SKM-1 treated with dmso at 0.1 percent for 144 hours (cell line): ENCODE data around the gene LCN6.
"Not testable (repeated sequence)": the region's sequence is repeated elsewhere in the genome, so short reads cannot be mapped to it uniquely, and the experiment has no call there.

ENCODE experiments used
- DNase-seq: peaks from one replicate; lab custom pipeline; 2025; ENCODE audit not compliant: unreplicated experiment; lab: John Stamatoyannopoulos, UW

LCN6 gene

DNA sequence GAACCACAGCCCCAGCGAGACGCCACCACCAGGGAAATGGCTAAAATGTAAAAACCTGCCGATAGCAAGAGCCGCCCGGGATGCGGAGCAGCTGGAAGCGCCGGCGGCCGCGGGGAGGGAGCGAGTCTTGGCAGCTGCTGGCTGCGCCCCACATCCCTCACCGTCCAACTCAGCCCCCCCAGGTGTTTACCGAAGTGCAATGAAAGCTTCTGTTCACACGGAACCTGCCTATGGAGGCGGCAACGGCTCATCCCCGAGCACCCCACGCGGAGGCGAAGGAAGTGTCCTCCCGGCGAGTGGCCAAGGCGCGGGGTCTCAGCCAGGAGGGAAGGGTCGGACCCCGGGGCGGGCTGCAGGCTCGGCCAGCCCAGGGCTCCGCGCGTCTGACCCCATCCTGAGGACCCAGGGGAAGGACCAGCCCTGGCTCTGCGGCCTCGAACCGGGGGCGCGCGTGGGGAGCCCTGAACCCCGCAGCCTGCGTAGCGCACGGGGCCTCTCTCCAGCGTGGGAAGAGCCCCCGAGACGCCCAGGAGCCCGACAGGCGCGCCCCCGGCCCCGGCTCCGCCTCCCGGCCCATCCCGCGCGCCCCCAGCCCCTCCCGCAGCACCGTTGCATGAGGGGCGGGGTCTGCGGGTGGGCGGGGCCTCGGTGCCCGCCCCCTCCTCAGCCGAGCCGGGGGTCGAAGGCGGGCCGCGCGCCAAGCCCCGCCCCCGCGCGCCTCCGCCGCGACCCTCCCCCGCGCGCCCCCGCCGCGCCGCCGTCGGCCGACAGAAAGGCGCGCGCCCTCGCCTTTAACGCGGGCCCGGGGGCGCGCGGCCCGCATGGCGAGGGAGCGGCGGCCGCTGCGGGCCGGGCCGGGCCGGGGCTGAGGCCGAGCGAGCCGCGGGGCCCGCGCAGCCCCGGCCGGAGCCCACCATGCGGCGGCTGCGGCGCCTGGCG is 36.3 kb downstream of the LCN6 start, which contains the start of gene DIPK1B:
Gene DIPK1B (plus strand): TSS at position 822 of the 939 bp plus-strand sequence. CDS start 94 bp downstream, at position 916.
- DNase-seq, result no peak

DNA sequence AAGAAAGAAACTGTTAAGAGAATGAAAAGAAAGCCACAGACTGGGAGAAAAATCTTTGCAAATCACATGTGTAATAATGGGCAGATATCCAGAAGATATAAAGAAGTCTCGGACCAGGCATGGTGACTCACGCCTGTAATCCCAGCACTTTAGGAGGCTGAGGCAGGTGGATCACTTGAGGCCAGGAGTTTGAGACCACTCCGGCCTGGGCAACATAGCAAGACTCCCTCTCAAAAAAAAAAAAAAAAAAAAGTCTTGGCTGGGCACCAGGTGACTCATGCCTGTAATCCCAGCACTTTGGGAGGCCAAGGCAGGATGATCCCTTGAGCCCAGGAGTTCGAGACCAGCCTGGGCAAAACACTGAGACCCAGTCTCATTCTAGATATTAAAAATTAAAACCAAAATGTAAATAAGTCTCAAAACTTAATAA is 37.1 kb downstream of the LCN6 start:
- DNase-seq, result not testable (repeated sequence)

DNA sequence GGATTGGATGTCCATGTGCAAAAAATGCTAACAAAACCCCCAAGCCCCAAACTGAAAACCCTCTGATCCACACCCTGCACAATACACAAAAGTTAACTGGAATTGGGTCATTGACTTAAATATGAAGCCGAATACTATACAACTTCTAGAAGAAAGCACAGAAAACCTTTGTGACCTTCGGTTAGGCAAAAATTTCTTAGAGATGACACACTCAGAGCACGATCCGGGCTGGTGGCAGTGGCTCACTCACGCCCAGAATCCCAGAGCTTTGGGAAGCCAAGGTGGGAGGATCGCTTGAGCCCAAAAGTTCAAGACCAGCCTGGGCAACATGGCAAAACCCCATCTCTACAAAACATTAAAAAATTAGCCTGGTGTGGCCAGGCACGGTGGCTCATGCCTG is 37.8 kb downstream of the LCN6 start:
- DNase-seq, result no peak

DNA sequence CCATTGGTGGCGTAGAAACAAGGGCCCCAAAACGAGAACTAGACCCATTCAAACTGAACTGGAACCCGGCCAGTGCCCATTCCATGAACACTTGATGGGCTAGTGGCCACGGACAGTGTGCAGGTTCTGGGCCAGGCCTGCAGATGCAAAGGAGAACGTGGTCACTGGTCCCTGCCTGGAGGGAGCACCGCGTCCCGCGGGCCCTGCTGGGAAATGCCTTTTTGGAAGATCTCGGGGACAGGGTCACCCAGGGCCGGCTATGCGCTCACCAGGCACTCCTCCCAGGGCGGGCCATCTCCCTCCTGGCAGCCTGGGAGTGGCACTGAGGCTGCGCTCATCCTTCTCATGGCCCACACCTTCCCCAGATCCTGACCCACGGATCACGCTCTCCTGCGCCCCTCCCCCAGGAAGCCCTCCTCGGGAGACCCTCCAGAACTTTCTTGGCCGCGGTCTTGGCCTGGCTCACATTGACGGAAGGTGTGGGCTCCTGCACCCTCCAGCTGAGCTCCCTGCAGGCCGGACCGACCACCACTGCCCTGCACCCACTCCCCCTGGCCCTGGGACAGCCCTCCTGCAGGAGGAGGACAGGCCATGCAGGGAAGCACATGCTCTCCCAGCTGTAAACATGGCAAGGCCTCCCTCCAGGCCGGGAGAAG is 38.7 kb downstream of the LCN6 start:
- no peak for DNase-seq

DNA sequence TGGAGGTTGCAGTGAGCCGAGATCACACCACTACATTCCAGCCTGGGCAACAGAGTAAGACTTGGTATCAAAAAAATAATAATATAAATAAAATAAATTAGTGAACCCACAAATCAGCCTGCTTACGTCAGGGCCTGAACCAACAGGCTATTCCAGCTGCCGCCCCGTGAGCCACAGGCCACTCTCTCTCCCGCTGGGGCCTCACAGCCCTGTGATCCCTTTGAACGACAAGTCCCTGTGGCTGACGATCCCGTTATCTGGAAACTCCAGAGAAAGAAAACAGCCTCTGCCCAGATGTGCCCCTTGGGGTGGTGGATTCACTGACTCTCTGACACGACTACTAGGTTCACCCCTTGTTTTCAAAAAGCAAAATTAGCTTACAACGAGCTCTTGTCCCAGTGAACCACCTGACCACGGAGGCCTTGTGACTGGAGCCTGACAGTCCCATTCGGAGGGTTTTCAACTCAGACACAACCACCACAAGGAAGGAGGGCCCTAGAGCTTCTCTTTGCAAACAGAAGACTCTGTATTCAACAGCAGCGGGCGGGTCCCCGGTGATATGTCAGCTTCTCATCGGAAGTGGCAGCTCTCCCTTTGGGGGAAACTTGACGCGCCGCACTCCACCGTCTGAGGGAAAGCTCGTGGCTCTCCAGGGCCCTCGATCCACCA is 40.3 kb downstream of the LCN6 start:
- no peak for DNase-seq

DNA sequence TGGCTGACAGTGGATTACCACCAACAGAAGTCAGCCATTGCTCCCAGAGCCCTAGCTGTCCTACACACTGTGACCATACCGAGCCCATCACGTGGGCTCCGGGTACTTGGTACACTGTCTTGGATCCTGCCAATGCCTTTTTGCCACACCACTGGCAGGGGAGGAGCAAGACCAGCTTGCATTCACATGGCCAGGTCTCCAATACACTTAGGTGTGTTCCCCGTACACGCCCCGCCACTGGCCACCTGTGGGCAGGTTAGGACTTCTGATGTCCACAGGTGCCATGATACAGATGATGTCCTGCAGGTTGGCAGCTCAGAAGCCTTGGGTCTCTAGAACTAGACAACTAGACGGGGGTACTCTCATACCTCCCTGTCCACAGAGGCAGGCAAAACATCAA is 41.3 kb downstream of the LCN6 start:
- no peak for DNase-seq

DNA sequence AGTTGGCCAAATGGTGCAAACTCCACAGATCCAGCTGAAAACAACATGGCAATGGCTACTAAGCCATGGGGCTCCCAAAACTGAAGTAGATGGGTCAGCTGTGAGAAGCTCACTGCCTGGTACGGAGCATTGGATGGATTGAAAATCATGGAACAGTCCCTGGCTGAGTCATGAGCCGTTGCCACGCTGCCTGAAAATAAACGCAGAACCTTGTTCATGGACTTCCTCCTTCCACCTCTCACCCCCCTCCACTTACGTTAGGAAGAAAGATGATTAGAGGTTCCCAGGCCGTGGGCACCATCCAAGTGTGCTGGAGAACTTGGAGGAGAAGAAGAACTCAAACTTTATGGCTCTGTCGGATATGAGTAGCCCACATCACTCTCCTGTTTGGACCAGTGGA is 42.8 kb downstream of the LCN6 start:
- DNase-seq, result peak; percentile 60

DNA sequence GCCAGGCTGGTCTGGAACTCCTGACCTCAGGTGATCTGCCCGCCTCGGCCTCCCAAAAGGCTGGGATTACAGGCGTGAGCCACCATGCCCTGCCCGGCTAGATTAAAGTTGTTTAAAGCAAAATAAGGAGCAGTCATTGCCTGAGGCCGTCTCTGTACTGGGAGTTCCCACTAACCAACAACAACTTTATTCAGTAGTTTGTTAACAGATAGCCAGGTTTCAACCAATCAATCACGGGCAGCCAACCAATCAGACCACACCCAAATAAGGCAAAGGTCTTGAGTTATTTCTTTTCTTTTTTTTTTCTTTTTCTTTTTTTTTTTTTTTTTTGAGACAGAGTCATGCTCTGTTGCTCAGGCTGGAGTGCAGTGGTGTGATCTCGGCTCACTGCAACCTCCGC is 43.6 kb downstream of the LCN6 start:
- not testable (repeated sequence) for DNase-seq

DNA sequence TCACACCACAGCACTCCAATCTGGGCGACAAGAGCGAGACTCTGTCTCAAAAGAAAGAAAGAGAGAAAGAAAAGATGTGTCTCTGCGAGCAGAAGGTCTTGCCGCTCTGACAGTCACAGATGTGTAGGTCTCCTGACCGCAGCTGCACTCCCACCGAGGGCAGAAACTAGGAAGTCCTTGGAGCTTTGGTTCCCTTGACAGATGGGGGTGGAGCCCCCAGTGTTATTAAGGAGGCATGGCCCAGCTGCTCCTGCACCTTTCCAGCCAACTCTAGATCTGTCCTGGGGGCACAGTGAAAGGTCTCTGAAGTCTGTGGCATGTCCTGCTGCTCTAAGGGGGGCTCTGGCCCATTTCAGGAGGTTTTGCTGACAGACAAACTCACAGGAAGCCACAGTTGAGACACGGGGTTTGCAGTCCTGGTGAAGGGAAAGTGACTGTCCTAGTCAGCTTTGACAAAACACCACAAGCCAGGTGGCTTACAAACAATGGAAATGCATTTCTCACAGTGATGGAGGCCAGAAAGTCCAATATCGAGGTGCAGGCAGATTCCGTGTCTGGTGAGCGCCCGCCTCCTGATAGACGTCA is 45.0 kb downstream of the LCN6 start:
- DNase-seq, result peak; percentile 69

DNA sequence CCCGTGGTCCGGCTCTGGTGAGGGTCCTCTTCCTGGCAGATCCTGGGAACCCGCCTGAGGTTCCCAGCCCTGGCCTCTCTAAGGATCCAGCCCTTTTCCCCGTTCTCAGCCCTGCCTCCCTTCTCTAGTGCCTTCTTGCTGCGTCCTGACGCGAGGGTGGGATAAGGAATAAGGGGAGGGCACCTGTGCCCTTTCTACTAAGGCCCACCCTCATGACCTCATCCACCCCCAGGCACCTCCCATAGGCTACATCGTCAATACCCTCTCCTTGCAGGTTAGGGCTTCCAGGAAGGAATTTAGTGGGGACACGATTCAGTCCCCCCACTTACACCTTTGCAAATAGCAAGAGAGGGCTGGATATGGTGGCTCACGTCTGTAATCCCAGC is 46.7 kb downstream of the LCN6 start:
- DNase-seq, result no peak

DNA sequence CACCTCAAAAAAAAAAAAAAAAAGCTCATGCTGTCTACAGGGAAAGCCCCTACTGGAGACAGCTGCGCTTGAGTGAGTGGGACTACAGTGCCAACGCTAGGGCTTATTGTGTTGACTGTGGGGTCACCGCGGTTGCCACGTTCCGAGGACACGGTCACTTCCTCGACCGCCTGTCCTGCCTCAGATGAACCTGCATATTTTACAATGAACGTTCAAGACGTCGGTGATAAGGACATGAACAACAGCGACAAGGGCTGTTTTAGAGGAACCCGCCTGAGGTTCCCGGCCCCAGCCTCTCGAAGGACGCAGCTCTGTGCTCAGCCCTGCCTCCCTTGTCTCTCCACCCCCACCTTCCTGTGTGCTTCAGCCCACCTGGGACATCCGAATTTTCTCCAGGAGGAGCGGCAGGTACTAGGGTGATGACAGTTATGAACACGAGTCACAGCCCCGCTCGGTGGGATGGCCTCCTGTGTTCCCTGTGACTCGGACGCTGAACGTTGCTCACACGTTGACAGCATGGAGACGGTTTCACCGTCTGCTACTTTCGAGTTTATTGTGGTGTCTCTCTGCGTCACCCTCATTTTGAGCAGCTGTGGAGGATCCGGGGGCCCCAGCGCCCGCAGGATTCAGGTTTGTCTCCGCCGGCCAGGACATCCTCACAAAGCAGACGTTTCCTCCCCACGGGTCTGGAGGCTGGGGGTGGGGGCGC is 47.2 kb downstream of the LCN6 start:
- no peak for DNase-seq

DNA sequence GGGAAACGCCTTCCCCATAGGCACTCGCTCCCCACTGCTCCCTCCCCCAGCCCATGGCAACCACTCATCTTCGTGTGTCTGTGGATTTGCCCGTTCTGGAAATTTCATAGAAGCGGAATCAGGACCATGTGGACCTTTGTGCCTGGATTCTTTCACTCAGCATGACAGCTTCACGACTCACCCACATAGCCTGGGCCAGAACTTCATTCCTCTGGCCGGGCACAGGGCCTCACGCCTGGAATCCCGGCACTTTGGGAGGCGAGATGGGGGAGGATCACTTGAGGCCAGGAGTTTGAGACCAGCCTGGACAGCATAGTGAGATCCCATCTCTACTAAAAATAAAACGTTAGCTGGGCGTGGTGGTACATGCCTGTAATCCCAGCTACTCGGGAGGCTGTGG is 48.0 kb downstream of the LCN6 start:
- no peak for DNase-seq

DNA sequence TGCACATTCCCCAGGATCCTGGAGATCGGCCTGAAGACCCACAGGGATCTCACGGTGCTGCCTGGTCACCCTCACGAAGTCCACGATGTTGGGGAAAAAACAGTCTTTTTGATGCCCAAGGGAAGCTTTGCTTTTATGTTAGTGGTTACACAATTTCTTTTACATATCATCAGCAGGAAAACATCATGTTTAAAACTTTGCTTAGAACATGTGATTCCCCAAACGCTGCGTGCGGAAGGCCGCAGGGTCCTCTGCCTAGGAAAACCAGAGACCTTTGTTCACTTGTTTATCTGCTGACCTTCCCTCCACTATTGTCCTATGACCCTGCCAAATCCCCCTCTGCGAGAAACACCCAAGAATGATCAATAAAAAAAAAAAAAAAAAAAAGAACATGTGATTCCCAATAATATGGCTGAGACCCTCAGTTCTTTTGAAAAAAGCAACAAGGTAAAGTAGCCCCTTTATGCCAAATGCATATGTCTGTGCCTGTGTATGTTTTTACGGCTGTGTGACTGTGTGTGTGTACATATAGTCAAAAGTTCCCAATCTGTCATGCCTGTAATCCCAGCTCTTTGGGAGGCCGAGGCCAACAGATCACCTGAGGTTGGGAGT is 49.6 kb downstream of the LCN6 start:
- no peak for DNase-seq

DNA sequence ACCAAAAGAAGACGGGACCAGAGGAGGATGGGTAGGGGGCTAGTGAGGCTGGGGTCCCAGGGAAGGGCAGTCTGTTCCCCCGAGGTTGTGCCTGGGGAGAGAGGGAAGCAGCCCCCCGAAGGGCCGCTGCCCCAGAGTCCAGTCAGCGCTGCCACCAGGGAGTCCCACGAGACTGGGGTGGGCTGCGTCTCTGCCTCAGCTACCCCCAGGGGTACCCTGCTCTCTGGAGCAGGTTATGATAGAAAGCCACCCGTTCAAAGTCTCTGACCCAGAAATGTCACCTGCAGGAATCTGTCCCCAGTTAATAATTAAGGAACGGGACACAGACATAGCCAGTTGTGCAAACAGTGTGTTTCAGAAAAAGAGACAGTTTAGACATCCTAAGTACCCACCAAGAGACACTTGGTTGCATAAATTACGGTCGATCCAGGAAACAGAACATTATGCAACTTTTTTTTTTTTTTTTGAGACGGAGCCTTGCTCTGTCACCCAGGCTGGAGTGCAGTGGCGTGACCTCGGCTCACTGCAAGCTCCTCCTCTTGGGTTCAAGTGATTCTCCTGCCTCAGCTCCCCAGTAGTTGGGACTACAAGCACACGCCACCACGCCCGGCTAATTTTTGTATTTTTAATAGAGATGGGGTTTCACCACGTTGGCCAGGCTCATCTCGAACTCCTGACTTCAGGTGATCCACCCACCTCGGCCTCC is 50.4 kb downstream of the LCN6 start:
- DNase-seq, result peak; percentile 86

DNA sequence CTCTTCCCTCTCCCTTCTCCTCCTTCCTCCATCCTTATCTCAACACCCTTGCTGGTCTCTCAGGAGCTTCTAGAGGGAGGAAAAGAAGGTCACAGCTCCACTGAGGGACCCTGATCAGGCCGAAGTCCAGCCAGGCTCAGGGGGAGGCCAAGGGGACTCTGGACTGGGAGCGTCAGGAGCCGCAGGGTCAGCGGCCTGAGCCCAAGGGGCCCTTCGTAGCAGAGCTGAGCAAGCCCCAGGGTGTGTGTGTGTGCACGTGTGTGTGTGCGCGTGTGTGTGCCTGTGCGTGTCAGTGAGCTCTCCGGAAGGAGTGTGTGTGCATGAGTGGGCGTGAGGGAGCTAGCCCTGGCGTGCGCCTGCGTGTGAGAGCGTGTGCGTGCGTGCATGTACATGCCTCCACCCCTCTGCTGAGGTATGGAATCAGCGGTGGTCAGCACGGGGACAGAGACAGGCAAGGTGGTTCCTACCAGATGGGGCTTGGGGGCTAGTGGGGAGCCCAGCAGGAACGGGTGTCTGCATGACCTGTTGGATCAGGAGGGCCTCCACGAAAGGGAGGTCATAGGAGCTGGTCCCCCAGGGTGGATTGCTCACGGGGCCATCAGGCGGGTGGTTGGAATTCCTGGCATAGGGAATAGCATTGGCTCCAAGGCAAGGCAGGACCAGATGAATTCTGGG is 51.0 kb downstream of the LCN6 start:
- DNase-seq, result no peak

DNA sequence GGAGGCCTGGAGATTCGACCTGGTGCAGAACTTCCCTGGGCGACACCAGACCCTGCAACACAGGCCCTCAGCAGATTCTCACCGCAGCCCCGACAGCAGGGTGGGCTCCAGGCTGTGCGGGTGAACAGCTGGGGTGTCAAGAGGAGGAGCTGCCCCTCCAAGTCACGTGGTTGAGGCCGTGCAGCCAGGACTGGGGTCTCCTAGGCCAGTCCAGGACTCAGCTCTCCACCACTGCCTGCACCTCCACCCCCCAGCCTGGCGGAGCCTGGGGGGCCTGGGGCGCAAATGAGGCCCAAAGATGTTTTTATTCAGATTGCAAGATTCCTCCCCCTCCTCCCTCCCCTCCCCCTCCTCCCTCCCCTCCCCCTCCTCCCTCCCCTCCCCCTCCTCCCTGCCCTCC is 51.8 kb downstream of the LCN6 start:
- DNase-seq, result no peak

DNA sequence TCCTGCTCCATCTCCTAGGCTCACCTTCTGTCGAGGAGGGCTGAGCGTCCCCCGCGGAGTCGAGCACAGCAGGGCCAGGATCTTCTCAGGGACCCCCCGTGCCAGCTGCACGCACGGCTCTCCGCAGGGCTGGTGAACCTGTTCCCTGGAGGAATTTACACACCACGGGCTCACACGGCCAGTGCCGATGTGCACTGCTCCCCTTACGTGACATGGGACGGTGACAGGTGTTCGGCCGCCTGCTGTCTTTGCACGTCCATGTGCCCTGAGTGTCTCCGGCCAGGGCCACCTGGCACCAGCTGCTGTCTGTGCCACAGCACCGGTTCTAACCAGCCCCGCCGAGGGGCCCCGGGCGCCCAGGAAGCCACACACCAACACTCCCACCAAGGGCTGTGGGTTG is 52.4 kb downstream of the LCN6 start:
- no peak for DNase-seq

DNA sequence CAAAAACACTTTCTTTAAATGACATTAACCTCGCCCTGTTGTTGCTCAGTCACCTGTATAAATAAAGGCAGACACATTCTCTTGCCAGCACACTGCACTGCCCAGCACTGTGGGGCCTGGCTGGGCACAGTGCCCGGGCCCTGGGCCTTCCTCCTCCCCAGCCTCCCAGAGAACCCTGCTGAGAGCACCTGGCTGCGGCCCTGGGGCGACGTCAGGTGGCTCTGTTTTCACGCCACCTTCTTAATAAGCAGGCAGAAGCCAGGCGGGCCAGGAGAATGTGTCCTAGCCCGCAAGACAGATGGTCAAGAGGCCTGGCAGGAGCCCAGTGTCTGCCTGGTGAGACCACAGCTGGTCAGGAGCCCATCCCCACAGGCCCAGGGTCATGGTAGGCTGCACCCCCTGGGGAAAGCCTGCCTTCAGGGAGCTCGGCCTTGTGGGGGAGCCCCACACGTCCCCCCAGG is 52.9 kb downstream of the LCN6 start:
- DNase-seq, result no peak

DNA sequence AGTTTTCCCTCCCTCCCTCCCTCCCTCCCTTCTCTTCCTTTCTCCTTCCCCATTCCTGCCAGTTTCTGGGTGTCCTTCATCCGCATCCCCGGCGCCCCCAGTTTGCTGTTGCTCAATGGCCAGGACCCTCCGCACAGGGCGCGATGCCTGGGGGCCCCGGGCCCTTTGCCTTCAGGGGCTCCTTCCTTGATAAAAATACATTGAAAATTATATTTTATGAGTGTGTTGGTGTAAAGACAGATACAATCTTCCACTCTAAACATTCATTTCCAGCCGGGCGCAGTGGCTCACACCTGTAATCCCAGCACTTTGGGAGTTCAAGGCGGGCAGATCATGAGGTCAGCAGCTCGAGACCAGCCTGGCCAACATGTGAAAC is 53.5 kb downstream of the LCN6 start:
- no peak for DNase-seq
